GM19467 (cell line): ENCODE measurements around the gene PLVAP.
A peak's percentile ranks its signal among the peaks of the same experiment; 100 is the strongest.

ENCODE experiments used
- ATAC-seq: cut with Tn5 transposase; IDR thresholded peaks from one replicate; pipeline ENCODE4 v1.9.1; 2021; ENCODE audit warnings: mild to moderate bottlenecking, moderate library complexity; ENCODE audit not compliant: unreplicated experiment

Gene PLVAP

GRCh38 chr19:17336872-17337674, 40.1 kb downstream of the PLVAP start, which contains the start of gene GTPBP3:
TSS of gene GTPBP3 (plus strand) at chr19:17337553. CDS start at chr19:17337612, 59 bp downstream.
- ATAC-seq, result peak; percentile 76

- ATAC-seq, result no peak
Measured at GRCh38 chr19:17335575-17335974, 41.6 kb downstream of the PLVAP start.

- peak; percentile 36 for ATAC-seq
Measured at GRCh38 chr19:17334414-17335409, 42.4 kb downstream of the PLVAP start, which contains the start of gene ANO8. TSS of gene ANO8 (minus strand) at chr19:17334855. CDS start at chr19:17334670, 185 bp downstream.

DNA sequence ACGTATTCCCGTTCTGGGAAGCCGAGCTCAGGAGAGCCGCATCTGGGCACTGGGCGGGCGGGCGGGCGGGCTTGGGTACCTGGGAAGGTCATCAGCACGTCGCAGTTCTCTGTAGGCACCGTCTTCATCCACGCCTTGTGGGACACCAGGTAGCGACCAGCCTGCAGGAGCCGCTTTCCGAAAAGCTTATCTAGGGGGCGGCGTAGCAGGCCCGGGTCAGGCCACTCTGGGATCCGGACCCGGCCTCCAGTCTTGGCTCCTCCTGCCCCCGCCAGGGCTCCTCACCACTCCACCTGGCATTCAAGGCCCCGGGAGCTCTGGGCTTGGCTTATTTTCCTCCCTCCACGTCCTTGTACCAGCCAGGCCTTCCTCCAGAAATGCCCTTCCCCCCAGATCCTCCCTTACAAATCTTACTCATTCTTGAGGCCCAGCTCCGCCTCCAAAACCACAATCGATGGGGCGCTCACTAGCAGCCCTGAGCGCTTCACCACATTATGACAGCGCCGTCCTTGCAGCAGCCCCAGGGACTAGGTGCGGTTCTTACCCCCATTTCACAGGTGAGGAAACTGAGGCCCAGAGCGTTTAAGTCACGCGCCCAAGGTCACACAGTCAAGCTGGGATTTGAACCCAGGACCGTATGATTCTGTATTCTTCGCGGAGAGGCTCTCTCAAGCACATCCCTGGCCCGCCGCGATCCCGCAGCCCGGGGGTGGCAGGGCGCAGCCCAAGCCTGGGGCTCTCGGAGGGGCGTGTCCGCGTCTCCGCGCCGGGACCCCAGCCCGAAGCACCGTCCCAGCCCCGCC, 43.3 kb downstream of the PLVAP start:
- ATAC-seq, result peak; percentile 3

DNA sequence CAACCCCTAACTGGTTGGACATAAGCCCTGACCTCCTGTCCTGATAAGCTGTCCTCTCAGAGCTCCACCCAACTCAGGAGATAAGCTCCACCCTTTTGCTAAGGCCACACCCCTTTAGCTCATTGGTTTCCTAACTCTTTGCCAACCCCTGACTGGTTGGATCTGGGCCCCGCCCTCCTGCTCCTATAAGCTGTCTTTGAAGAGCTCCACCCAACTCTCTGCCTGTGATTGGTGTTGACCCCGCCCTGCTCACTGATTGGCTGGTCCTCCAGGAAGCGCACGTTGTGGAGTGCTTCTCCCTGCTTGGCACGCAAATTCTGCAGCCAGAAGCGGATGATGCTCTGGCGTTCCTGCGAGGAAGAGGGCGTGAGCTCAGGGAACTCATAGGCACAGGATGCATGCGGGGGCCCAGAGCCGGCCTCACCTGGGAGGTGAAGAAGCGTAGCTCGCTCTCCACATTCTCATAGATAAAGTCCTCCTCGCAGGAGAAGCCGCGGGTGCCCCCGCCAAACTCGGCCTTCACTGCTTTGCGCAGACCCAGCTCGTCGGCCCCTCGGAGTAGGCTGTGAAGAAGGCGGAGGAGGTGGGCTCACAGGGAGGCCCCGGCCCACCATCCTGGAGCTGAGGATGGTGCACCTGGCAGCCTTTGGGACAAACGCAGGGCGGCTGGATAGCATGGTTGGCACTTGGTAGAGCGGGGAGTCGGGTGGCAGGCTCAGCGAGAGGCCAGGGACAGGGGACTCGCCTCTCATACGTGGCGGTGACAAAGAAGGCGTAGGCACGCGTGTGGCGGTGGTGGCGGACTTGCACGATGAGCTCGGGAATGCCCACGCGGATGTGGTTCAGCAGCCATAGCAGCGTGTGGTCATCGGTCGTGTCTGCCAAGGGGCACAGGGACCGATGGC, 44.2 kb downstream of the PLVAP start:
- no peak for ATAC-seq

- ATAC-seq, result no peak
Measured at GRCh38 chr19:17332360-17332676, 44.8 kb downstream of the PLVAP start.

GRCh38 chr19:17331045-17331558, 46.0 kb downstream of the PLVAP start:
- no peak for ATAC-seq

- no peak for ATAC-seq
Measured at GRCh38 chr19:17330262-17331044, 46.7 kb downstream of the PLVAP start.

GRCh38 chr19:17329366-17330261, 47.5 kb downstream of the PLVAP start:
- no peak for ATAC-seq

- ATAC-seq, result no peak
Measured at GRCh38 chr19:17328517-17329365, 48.4 kb downstream of the PLVAP start.

- ATAC-seq, result no peak
Measured at GRCh38 chr19:17327654-17328516, 49.3 kb downstream of the PLVAP start.

DNA sequence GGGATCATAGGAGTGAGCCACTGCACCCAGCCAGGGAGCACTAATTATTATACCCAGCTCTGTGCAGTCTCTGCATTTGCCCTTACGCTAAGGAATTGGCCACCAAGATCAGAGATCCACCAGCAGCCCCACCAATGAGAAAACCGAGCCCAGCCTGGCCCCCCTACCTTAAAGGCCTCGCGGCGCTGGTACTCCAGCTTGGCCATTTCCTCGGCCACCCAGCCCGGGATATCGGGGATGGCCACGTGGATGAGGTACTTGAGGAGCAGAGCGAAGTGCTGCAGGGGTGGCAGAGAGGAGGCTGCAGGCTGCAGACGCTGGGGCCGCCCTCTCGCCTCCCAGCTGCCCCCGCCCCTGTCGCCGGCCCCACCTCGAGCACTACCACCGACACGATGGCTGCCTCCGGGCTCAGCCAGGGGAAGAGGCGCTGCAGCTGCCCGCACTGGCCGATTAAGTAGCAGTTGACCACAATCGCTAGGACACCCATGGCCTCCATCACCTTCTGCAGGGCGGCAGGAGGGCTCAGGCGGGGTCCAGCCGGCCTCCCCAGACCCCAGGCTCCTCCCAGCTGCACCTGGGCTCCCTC, 50.0 kb downstream of the PLVAP start:
- no peak for ATAC-seq

GRCh38 chr19:17326595-17326966, 50.6 kb downstream of the PLVAP start:
- ATAC-seq, result no peak

- ATAC-seq, result no peak
Measured at GRCh38 chr19:17325881-17326594, 51.1 kb downstream of the PLVAP start.

- no peak for ATAC-seq
Measured at GRCh38 chr19:17325133-17325532, 52.0 kb downstream of the PLVAP start.
